SK-N-DZ (cell line): ENCODE results near the gene TFPI.

Source experiments
- DNase-seq: peaks from one replicate; pipeline ENCODE4 v3.0.0-alpha.2; 2015; ENCODE audit warnings: low spot score
- small RNA-seq, 2 experiments: library from RNA; depleted of rRNA; stranded (forward); fragments of <200 nt; gene quantifications; one replicate each; pipeline ENCODE3, GENCODE V24; 2014

Gene TFPI

GRCh38 chr2:187421519-187421918 lies 132.7 kb downstream of the TFPI start:
- DNase-seq: no peak

GRCh38 chr2:187419808-187420207 lies 134.4 kb downstream of the TFPI start:
- DNase-seq: no peak

- no peak for DNase-seq
These were observed 138.8 kb downstream of the TFPI start for GRCh38 chr2:187415449-187415848.

Small RNA genes within 50 kb of the gene (small RNA-seq; reads per million reads assigned to genes)
- 0 reads per million in 2 experiments for gene GAPDHP59
